ENCODE results near the gene BLTP3A. TPM values are rescaled to one million over a fixed set of nuclear protein-coding genes. Genes with fewer than 3 reads are reported as not detected.

Gene BLTP3A
- total and polyA plus RNA-seq, 2 of the 8 experiments (the other 6 are each of a cell fraction or from before 2014, with no cell fraction given): 8.5 to 17.2 TPM

- Histone ChIP-seq H2AK5ac (ENCODE audit: low read depth, low read length) (no peak overlapping the region), H3K4me3 (ENCODE audit: extremely low read depth in 1 of 4, insufficient read depth in 2 of 4, low read depth in 3 of 4, low read length in 4 of 4) (no peak overlapping the region), H3K4me1 (replicated peaks in 1 of 4; ENCODE audit: control insufficient read depth in 3 of 4, insufficient read depth in 4 of 4, low read length in 3 of 4) (no peaks in the 10 kb centered on the region), H3K79me2 (ENCODE audit: control insufficient read depth in 1 of 2, insufficient read depth in 2 of 2, low read length in 2 of 2) (peaks cover 3 to 31% of the 10 kb centered on the region in 2 experiments; a peak in 3 of 4 replicates), H3K23ac (ENCODE audit: insufficient read length) (no peak overlapping the region), H3K18ac (ENCODE audit: extremely low read depth, low read length) (no peak overlapping the region), H3K27ac (ENCODE audit: low read depth, low read length) (no peak overlapping the region), H2BK120ac (replicated peaks; ENCODE audit: low read depth, low read length) (no peak overlapping the region), H2AFZ (ENCODE audit: low read length) (no peak overlapping the region), H2BK20ac (ENCODE audit: low read length) (no peak overlapping the region), H4K8ac (ENCODE audit: extremely low read depth, insufficient read depth, low read length) (peak overlapping the region; percentile 51; the same call in 1 of the 2 replicates), H3K9ac (replicated peaks in 1 of 4; ENCODE audit: extremely low read depth in 1 of 4, low read depth in 3 of 4, low read length in 3 of 4) (no peak overlapping the region), H3K56ac (replicated peaks; ENCODE audit: insufficient read length, low read depth, low read length) (no peak overlapping the region), H4K20me1 (replicated peaks in 1 of 2; ENCODE audit: control insufficient read depth in 1 of 2, insufficient read depth in 2 of 2, low read length in 2 of 2) (no peaks in the 10 kb centered on the region), H3K14ac (ENCODE audit: insufficient read length) (no peak overlapping the region), H3K23me2 (ENCODE audit: low read depth, low read length) (peaks cover 5% of the 10 kb centered on the region), H2BK5ac (ENCODE audit: low read depth, low read length) (no peak overlapping the region), H2BK15ac (ENCODE audit: low read length) (no peak overlapping the region), H3K79me1 (ENCODE audit: low read depth, low read length) (no peaks in the 10 kb centered on the region; the same call in 1 of the 2 replicates), H3K4ac (replicated peaks; ENCODE audit: insufficient read length, low read depth, low read length) (no peak overlapping the region), H3K36me3 (ENCODE audit: control insufficient read depth in 2 of 4, insufficient read depth in 4 of 4, low read length in 3 of 4) (peaks cover 7 to 33% (median 23%) of the 10 kb centered on the region in 4 experiments), H4K5ac (ENCODE audit: insufficient read length, low read depth, low read length) (no peak overlapping the region), H2BK12ac (ENCODE audit: low read depth, low read length) (no peak overlapping the region), H3K9me3 (ENCODE audit: insufficient read depth in 2 of 2, low read depth in 1 of 2, low read length in 1 of 2) (no peaks in the 10 kb centered on the region), H3K27me3 (replicated peaks in 1 of 4; ENCODE audit: control insufficient read depth in 3 of 4, extremely low read depth in 1 of 4, insufficient read depth in 3 of 4, low read length in 3 of 4) (no peaks in the 10 kb centered on the region), H3K4me2 (ENCODE audit: insufficient read depth in 1 of 2, low read depth in 2 of 2, low read length in 2 of 2) (no peak overlapping the region), H4K91ac (replicated peaks; ENCODE audit: insufficient read length, low read length) (no peak overlapping the region)
- ChIA-PET POLR2A (ENCODE audit: partially characterized antibody) (interaction anchor here (0.6 to 4.2 kb wide), 6 partner anchors 11 to 366 kb away, joined by 3 to 27 read pairs (median 4); partner anchors contain the start of gene BLTP3A), CTCF (ENCODE audit: partially characterized antibody) (interaction anchor here (1.4 kb wide), 1 partner anchor 96 kb away, joined by 4 read pairs; no protein-coding TSS in a partner anchor)
- TF ChIP-seq TAF1 (IDR thresholded peaks at IDR 0.05; ENCODE audit: low read depth, low read length): no peak
- TF ChIP-seq ASH2L (IDR thresholded peaks at IDR 0.05; ENCODE audit: low read length): no peak
- TF ChIP-seq CBX5 (IDR thresholded peaks at IDR 0.05; ENCODE audit: low read depth, low read length): no peak
- TF ChIP-seq SIX5 (IDR thresholded peaks at IDR 0.05; ENCODE audit: low read depth, low read length): no peak
- TF ChIP-seq SUZ12 (IDR thresholded peaks at IDR 0.05; ENCODE audit: low read length): no peak
- 95% methylated on average over 8 of the region's 8 CpGs; no CpG with 5 or more reads in 1 of the 2 experiments for WGBS, 2 experiments (ENCODE audit: extremely low coverage in 1 of 2, insufficient coverage in 1 of 2, insufficient read length in 1 of 2, insufficient replicate concordance in 2 of 2, low coverage in 1 of 2, low lambda C conversion rate in 2 of 2, missing lambda C conversion rate in 1 of 2)
- DNase-seq (ENCODE audit: low read depth in 1 of 2, low spot score in 2 of 2): no peak
- no peak for FAIRE-seq
Observed at GRCh38 chr6:34760108-34760507, 31.8 kb upstream of the BLTP3A start.

Measured in H1 (cell line).